GM18508 (cell line): ENCODE data around the gene BSPH1.
"Not testable (repeated sequence)": the region's sequence is repeated elsewhere in the genome, so short reads cannot be mapped to it uniquely, and the experiment has no call there.

Source experiments
- ATAC-seq: cut with Tn5 transposase; IDR thresholded peaks from one replicate; pipeline ENCODE4 v1.9.1; 2021; ENCODE audit warnings: moderate number of reproducible peaks; ENCODE audit not compliant: insufficient read depth, unreplicated experiment

BSPH1 gene

DNA sequence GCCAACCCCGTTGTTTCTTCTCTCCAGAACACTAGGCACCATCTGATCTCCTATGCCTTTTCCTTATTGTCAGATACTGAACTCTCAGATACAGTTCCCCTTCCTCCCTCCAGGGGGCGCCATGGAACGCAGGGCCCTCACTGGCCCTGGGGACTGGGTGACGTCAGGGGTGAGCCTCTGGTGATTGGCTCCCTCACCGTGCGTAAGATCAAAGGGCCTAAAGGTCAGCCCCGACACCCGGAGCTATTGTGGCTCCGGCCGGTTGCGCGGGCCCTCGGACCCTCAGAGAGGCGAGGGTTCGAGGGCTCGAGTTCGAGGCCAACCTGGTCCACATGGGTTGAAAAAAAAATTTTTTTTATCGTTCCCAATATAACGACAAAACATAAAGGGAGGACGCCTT lies 63.4 kb downstream of the BSPH1 start:
- ATAC-seq, result not testable (repeated sequence)

DNA sequence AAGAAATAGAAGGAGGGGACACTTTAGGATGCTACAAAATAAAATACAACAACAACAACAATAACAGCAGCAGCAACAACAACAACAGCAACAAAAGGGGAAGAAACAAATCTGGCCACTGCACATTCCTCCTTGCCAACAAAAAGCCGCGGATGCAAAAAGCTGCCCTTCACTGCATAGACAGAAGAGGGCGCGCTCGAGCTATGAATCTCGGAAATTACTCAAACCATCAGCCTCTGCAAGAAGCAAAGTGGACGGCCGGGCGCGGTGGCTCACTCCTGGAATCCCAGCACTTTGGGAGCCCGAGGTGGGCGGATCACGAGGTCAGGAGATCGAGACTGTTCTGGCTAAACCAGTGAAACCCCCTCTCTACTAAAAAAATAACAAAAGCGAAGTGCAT lies 71.9 kb downstream of the BSPH1 start:
- not testable (repeated sequence) for ATAC-seq
